GM12873 (cell line): ENCODE results near the gene SLC19A1.

Source experiments
- TF ChIP-seq, protein P1 (sequence below): IDR thresholded peaks from 2 replicates; pipeline ENCODE4 v1.5.1; 2012; ENCODE audit warnings: low read depth, mild to moderate bottlenecking, moderate library complexity, low read length, control low read depth; ENCODE audit not compliant: insufficient read depth; ENCODE audit errors: missing control alignments

The SLC19A1 gene

DNA sequence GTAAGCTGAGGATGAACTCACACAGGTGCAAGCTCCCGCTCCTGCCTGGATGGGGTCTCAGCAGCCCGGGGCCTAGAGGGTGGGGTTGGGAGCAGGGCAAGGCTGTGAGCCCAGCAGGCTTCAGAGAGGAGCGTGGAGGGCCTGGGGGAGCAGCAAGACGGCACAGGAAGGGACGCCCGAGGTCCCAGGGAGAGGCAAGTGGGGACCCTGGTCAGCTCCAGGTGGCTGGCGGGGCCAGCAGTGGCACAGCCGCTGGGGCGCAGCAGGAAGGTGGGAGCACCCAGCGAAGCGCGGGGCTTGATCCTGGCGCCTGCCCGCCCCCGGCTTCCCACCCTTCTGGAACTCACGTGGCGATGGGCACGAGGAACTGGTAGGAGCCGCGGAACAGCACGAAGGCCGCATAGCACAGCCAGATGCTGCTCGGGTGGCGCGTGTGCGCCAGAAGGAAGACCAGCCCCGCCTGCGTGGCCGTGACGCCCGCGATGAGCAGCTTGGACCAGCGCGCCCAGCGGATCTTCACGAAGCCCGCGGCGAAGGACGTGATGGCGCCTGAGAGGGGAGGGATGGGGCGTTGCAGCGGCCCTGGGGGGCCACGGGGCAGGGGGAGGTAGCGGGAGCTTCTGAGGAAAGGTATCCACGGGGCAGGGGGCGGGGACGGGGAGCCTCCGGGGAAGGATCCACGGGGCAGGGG lies 11.7 kb downstream of the SLC19A1 start:
- TF ChIP-seq, protein P1, sequence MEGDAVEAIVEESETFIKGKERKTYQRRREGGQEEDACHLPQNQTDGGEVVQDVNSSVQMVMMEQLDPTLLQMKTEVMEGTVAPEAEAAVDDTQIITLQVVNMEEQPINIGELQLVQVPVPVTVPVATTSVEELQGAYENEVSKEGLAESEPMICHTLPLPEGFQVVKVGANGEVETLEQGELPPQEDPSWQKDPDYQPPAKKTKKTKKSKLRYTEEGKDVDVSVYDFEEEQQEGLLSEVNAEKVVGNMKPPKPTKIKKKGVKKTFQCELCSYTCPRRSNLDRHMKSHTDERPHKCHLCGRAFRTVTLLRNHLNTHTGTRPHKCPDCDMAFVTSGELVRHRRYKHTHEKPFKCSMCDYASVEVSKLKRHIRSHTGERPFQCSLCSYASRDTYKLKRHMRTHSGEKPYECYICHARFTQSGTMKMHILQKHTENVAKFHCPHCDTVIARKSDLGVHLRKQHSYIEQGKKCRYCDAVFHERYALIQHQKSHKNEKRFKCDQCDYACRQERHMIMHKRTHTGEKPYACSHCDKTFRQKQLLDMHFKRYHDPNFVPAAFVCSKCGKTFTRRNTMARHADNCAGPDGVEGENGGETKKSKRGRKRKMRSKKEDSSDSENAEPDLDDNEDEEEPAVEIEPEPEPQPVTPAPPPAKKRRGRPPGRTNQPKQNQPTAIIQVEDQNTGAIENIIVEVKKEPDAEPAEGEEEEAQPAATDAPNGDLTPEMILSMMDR: no peak

DNA sequence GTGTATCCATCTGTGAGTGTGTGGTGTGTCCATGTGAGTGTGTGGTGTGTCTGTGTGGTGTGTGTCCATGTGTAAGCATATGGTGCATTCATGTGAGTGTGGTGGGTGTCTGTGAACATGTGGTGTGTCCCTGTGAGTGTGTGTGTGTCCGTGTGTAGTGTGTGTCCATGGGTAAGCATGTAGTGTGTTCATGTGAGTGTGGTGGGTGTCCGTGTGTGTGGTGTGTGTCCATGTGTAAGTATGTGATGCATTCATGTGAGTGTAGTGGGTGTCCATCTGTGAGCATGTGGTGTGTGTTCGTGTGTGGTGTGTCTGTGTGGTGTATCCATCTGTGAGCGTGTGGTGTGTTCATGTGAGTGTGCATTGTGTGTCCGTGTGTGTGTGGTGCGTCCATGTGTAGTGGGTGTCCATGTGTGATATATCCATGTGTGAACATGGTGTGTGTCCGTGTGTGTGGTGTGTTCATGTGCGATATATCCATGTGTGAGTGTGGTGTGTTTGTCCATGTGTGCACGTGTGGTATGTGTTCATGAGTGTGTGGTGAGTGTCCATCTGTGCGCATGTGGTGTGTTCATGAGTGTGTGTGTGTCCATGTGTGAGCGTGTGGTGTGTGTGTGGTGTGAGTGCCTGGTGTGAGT lies 12.3 kb downstream of the SLC19A1 start:
- TF ChIP-seq, protein P1: no peak

DNA sequence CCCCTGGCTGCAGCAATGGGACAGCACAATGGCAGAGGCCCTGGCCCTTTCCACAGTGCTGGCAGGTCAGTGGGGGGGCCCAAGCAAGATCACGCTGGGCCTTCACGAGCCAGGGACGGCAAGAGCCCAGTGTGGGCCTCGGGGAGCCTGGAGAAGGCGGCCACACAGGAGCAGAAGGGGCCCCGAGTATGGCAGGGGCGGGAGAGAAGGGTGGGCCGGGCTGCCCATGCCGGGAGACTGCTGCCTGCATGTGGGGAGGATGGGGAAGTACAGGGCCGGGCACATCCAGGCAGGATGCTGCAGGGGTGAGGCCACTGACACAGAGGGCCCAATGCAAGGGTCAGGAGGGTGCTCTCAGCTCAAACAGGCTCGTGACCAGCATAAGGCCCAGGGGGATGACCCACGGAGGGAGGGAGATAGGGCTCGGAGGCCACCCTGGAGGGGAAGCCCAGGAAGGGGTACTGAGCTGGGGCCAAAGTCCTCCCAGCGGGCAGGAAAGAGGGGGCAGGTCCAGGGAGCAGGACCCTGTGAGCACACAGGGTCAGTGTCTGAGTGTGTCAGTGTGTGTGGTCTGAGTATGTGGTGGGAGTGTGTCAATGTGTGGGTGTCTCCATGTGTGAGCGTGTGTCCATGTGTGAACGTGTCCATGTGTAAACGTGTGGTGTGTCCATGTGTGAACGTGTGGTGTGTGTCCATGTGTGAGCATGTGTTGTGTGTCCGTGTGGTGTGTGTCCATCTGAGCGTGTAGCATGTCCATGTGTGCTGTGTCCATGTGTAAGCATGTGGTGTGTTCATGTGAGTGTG lies 13.1 kb downstream of the SLC19A1 start:
- TF ChIP-seq, protein P1: no peak

DNA sequence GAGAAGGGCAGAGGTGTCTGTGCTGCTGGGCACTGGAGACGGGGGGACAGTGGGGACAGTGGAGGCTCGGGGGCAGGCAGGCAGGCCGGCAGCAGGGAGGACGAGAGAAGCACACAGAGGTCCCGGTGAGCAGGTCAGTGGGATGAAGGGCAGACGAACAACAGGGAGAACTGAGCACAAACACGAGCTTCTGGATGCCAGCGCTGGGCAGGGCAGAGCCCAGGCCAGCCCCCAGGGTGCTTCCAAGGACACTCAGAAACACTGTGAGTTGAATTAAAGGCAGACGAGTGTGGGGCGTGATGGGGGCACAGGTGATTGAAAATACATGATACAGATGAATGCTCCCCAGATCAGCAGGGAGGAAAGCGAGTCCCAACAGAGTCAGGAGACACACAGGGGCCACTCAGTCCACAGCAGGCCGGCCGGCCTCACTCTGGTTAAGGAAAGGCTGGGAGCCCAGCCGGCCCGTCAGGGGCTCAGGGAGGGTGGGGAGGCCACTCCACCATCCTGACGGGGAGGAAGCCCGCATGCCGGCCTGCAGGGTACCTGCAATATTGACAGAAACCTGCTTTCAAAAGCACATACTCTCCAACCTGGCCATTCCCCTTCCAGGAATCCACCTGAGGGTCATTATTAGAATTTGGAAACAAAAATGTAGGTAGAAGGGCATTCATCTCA lies 14.1 kb downstream of the SLC19A1 start:
- TF ChIP-seq, protein P1: no peak

DNA sequence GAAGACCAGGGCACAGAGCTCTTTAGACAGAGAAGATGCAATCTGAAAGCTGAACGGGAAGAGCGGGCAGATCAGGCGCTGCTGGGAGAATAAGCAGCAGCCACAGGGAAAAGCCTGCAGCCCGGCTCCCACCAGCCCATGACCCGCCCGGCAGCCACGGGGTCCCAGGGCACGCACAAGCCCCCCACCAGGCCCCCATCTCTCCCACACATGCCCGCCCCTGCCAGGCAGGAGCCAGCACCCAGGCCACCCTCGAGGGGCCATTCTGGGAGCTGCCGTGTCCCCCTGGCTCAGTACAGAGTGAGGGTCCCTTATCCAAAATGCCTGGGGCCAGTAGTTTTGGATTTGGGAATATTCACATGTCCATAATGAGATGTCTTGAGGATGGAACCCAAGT lies 16.3 kb downstream of the SLC19A1 start:
- TF ChIP-seq, protein P1: no peak

DNA sequence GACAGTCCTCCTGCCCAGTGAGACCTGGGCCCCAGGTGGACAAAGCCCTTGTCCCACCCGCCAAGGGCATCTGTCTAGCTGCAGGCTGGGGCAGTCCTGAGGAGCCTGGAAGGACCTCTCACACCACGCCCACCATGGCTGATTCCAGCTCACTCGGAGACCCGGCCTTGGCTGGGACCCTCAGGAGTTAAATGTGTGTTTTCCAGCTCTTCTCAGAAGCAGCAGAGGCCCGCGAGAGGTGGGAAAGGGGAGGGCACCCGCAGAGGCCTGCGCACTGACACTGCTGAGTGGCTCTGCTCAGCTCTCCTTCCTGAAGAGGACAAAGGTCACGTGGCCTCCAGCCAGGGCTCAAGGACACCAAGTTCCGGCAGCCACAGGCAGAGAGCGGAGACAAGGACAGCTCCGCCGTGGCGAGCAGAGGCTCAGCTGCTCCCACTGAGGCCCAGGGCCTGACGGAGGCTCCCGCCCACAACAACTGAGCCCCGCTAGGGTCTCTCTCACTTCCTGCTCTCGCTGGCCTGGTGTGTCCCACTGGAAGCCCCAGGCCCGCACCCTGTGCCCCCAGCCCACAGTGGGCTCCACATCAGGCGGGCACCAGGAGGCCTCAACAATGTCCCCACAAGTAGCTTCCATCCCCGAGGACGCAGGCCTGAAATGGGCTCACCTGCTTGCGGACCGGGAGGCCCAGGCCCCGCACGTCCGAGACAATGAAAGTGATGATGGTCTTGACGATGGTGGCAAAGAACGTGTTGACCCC lies 16.9 kb downstream of the SLC19A1 start:
- TF ChIP-seq, protein P1: no peak
